Measurements from ENCODE around the gene URB1.
"Not testable (repeated sequence)": the region's sequence is repeated elsewhere in the genome, so short reads cannot be mapped to it uniquely, and the experiment has no call there.

The URB1 gene, protein sequence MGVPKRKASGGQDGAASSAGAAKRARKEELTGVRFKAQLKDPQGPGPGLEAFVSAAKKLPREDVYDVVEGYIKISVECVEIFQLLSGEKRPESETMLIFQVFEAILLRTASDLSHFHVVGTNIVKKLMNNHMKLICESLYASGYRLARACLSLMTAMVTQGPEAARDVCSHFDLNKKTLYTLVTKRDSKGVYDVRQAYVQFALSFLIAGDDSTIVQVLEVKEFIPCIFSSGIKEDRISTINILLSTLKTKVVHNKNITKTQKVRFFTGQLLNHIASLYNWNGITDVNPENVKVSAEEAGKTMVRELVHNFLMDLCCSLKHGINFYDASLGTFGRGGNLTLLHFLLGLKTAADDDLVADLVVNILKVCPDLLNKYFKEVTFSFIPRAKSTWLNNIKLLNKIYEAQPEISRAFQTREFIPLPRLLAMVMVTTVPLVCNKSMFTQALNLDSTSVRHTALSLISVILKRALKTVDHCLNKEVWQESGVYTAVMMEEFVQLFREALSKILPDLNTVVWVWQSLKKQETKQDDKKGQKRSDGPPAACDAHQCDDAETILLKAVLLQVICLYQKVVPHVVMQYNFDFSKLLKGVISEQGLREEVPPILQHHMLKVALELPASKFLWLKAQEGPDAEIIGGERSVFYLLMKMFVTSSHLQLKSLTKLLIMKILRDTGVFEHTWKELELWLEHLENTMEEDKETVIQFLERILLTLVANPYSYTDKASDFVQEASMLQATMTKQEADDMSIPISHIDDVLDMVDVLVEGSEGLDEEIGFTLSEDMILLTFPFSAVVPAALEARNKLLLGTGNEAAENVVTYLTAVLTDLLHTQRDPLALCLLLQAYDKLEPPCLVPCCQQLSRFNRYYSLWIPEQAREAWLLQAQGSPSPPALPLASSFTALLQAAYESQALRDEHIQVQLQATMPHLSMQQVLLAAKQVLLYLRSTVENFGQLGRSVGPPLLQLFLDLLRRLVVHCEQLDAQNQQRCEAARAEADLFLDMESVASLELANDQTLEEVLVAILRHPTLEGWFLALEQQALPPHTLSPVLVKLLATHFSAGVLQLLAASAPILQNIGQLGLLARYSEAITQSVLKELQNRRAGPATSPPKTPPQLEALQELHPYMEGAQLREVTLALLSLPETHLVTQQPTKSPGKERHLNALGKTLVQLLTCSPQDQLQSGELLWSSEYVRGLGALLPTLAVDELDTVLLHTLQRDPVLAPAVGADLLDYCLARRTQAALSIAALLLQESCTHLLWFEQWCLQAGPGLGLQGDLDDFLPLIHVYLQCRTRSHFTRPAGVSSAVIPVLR (N-terminal part only)

DNA sequence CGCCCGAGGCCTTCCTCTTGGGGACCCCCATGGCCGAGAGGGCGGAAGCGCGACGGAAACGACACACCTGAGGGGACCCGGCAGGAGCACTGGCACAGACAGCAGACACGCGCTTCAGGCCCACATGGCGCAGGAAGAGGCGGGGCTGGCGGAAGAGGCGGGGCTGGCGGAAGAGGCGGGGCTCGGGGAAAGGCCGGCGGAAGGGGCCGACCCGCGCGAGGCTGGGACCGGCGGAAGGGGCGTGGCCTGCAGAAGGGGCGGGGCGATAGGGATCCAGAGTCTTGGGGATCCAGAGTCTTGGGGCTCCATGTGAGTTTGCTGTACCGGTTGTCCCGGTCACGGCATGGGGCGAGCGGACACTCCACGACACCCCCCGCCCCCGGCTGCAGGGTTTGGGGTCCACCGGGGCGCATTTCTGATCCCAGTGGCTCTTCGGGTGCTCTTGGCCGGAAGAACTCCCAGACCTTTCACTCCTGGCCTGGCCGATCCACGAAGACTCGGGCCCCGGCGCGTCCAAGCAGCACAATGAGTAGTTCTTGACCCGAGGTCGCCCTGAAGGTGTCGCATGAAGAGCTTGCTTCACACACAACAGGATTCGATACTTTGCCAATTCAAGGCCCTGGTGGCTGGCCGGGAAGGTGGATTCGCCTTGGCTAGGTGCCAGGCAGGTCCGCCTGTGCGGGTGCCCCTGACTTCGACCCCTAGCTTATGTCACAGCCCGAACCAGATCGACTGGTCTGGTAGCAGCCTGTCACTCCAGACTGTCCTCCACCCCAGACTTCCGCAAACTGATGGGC is at the start of gene URB1:
TSS of gene URB1 (minus strand) at position 133 of the 797 bp plus-strand sequence. CDS start at position 31, 102 bp downstream.
- peak; percentile 31 to 43 for DNase-seq (ENCODE audit: low read depth in 2 of 2)

DNA sequence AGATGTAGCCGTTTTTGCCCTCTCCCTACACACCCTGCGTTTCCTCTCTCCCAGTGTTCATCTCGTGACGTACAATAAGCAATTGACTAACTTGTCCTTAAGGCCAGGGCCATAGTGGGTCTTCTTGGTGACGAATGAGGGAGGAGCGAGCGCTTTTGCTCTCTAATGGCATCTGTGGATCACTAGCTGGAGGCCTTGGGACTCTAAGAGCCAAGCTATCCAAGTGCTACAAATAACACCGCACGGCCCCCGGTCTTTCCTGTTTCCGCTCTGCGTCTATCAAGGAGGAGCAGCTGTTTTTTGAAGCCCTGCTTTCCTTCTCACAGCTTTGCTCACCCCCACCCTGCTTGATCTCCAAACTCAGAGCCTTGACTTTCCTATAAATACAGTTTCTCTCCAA is 44.9 kb upstream of the URB1 start:
- no peak for DNase-seq (ENCODE audit: low read depth in 2 of 2)

DNA sequence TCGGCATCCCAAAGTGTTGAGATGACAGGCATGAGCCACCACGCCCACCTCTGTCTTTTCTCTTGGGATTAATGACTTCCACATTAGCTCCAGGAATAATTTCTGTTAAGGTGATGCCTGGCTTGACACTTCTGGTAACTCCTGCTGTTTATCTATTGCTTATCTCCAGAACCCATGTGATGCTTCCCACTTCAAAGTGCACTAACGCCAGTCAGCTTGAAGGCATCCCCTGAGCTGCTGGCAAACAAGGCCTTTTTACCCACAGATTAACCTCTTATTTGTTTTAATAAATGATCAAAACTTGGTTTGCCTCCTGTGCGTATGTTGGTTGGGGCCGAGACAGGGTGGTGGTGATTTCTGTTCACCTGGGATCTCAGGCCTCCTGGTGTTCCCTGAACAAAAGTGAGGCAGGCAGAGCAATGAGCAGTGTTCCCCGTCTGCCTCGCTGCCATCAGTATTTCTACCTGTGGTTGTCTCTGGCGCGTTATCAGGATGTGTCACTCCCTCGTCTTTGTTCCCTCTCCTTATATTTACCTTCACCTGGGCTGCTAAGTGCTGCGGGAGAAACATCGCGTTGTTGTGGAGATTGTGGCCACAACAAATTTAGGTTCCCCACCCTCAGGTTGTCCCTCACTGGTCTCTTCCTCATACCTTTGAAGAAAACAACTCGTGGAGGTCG is 40.3 kb upstream of the URB1 start:
- not testable (repeated sequence) for DNase-seq (ENCODE audit: low read depth in 2 of 2)

DNA sequence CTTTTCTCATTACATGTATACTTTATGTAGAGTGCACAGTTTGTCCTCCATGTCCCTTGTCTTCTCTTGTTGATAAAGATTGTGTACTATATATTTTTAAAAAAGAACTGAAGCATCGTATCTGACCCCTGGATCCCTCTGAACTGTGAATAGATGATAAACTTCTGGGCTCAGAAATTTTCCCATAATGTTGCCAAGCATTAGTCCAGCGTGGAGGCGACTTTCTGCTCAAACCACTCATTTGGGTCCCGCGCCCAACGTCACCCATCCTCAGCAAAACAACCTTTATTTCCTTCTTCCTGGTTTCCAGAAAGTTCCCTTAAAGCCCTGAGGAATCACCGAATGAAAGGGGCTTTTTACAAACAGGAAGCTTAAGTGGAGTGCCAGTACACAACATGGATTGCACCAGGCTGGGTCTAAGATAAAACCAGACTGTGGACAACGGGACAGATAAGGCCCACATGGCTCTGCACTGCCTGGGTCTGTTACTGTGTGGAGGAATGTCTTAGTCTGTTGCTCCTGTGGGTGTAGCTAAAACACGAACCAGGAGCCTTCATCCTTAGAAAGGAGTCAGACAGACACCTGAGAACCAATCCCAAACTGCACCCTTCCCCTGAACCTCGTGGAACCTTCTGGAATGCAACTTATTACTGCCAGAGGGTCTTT is 35.3 kb upstream of the URB1 start:
- DNase-seq (ENCODE audit: low read depth in 2 of 2), result no peak

DNA sequence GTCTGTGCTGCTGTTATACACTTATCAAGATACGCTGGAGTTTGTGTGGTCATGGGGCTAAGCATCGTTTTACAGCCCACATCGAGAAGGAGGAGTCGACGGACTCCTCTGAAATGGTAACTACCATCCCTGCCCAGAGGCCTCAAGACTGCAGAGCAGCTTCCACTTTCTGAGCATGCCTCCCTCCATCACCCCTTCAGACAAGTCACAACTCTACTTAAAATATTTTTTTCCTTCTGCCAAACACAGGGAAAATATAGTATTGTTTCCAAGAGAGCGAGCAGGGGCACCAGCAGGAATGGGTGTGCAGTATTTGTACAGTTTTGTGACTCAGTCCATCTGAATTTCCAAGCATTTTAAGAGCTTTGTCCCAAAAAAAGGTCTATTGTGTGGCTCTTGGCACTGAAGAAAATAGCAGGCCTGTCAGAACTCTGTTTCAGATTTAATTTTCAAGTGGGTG is 33.8 kb upstream of the URB1 start:
- no peak for DNase-seq (ENCODE audit: low read depth in 2 of 2)

DNA sequence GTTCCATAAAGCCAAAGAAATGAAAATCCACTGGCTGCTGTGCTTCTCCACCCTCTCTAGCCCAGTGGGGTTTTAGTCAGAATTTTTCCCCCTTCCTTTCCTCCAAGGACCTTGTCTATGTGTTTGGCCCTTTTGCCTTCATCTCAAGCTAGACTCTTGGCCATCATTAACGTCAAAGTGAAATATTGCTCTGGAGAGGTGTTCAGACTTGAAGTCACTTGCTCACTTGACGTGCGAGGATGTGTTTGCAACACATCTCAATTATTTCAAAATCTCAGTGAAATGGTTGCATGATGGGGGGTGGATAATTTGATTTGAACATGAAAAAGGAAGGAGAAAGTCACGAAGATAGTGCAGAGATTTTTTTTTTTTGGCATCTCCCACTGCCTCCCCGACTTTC is 33.3 kb upstream of the URB1 start:
- DNase-seq (ENCODE audit: low read depth in 2 of 2), result no peak

DNA sequence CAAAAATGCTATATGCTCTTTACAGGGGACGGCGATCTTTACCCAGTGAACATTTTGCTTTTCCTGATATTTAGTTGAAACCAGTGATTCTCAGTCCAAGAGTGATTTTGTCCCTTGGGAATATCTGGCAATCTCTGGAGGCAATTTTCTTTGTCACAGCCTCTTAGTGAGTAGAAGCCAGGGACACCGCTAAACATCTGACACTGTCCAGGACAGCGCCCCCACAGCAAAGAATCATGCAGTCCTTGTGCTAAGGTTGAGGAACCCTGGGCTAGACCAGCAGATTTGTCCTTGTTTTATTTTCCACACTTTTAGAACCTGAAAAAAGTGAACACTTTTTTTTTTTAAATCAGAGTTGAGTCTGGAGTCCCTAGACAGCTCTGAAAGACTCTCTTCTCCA is 32.8 kb upstream of the URB1 start:
- DNase-seq (ENCODE audit: low read depth in 2 of 2), result no peak

DNA sequence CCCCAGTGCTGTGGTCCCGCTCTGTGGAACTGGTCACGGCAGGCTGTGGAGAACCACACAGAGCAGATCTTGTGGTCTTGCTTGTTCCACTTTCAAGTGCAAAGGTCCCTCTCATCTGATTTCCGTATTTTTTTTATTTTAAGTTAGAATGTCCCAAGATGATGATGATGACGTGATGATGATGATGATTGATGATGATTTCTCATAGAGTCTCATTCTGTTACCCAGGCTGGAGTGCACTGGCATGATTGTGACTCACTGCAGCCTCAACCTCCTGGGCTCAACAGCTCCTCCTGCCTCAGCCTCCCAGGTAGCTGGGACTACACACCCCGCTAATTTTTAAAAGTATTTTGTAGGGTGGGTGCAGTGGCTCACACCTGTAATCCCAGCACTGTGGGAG is 31.9 kb upstream of the URB1 start:
- DNase-seq (ENCODE audit: low read depth in 2 of 2), result no peak

DNA sequence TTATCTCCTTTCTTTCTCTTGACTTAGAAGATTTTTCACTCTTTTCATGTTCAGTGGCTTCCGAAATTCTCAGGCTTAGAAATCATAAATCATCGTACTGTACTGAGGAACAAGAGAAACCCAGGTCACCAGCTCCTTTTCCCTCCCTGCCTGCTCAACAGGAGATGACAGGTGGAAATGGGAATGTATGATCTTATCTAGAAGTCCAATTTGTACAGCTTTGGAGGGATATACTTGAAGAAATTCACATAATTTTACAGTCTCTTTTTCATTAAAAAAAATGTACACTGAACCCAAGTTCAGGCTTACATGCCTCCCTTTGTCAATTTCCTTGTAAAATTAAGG is 31.4 kb upstream of the URB1 start:
- no peak for DNase-seq (ENCODE audit: low read depth in 2 of 2)

DNA sequence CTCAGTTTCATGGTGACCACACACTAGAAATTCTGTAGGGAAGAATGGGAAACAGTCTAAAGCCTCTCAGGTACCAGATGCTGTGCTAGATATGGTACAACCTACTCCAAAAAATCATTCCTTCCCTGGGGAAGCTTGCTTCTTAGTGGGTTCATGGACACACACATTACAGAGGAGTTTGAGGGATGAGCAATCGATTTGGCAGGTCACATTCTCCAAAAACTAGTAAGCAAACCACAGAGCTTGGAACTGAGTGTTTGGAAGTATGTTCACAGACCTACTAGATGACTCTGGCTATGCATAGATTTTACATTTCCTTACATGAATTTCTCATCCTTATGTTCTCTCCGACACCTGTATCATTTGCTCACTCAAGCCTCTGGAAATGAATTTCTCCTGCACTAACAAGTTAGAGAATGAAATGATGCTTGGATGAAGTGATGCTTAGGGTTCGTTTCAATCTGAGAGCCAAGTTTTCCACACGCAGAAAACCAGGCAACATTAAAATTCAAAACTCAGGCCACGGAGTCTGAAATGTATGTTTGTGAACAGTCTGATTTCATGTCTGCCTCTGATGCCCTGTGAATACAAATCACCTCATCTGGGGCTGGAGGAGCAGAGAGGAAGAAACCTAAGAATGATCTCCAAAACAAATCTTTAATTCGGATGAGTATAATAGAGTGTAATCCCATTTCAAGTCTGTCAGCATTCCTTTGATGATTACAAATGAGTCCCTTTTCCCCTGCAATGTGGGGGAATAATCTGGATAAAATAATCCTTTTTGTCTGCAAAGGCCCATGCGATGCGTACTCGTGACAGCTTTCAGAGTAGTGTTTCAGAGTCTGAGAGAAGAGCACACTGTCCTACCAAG is 30.7 kb upstream of the URB1 start:
- peak; percentile 63 to 72 for DNase-seq (ENCODE audit: low read depth in 2 of 2)

DNA sequence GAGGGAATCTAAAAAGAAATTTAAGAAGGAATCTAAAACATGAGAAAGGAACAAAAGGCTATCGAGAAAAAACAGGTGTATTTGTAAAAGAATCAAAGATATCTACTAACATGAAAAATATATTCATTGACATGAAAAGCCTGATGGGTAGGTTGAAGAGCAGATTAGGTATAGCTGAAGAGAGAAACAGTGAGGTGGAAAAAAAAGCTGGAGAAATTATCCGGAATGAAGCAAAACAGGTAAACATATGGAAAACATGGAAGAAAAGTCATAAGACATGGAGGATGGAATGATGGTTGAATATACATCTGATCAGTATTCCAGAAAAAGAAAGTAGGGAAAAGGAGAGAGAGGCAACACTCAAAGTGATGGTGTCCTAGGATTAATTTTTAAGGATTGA is 29.3 kb upstream of the URB1 start:
- no peak for DNase-seq (ENCODE audit: low read depth in 2 of 2)

DNA sequence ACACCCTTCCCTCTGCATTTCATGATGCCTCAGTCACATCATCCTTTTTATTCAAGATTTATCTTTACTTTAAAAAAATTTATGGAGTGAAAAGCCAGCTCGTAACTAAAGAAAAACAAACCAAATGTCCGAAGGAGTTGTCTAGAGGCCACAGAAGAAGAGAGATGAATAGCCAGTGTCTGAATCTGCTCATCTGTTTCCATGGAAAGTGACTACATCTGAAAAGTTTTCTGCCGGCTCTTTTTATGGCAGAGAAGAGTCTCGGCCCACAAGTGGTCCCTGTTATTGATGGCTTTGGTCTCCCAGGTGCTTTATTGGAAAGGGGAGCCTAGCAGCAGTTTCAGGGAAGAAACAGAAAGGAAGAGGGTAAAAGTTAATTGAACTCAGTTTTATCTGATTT is 25.3 kb upstream of the URB1 start:
- no peak for DNase-seq (ENCODE audit: low read depth in 2 of 2)

DNA sequence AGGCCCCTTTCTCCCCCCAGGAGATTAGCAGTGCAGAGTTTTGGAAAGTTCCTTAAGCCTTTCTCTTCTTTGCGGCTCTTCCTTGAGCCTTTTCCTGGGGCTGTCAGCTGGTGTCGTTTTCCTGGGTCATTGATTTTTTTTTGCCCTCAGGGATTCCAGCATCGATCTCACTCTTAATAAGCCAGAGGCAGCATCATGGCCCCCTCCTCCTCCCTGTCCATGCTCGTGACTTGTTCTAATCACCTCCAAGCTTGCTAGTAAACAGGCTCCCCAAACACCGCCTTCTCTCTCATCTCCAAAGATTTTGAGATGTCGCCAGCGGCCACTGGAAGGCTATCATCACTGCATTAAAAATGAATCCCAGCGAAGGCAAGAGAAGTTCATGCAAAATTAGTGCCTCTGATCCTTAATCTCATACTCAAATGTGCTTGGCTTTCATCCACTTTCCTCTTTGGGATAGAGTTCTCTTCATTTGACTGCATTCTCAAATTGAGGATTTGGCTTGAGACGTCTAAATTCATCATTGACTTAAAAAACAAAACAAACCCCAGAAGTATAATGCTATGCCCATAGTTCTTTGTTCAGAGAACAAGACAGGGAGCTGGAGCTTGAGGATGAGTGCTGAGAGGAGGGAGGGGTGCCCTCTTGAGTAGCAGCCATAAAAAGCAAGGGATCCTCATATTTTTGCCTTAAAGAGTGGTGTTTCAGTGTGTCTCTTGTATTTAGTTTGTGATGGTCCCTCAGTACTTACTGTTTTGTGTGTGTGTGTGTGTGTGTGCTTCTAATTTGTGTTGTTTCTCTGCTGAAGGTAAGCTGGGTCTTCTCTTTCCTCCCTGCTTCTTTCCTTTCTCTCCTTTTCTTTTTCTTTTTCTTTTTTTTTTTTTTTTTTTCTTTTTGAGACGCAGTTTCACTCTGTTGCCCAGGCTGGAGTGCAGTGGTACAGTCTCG is 22.9 kb upstream of the URB1 start:
- no peak for DNase-seq (ENCODE audit: low read depth in 2 of 2)

DNA sequence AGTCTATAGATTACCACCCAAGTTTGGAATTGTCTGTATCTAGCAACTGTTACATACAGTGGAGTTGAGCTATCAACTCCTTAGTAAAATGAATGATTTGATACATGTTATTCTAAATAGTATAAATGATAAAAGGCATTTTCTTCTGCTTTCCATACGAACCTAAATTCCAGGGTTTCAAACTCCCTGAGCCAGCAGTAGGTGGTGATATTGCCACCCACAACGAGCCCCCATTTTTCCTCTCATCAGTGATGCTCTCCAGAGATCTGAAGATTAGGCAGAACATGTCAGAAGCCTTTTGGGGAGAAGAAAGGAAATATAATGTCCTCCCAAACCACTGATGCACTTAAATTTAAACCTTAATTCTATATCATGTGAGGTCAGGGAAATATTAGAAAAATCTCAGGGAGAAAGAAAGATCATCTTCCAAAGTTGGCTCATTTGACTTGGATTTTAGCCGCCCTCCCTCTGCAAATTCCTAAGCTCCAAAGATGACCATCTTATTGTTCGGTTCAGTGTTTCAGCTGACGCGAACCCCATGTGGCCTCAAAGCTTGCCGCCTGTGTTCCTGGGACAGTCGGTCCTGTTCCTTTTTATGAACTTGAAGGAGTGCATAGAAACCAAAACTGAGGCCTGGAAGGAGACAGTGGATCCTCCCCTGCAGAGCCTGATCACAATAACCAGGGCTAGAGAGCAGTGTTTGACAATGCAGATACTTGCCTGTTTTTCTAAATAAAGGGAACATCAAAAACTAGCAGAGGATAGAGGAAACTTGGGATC is 22.0 kb upstream of the URB1 start:
- no peak for DNase-seq (ENCODE audit: low read depth in 2 of 2)

DNA sequence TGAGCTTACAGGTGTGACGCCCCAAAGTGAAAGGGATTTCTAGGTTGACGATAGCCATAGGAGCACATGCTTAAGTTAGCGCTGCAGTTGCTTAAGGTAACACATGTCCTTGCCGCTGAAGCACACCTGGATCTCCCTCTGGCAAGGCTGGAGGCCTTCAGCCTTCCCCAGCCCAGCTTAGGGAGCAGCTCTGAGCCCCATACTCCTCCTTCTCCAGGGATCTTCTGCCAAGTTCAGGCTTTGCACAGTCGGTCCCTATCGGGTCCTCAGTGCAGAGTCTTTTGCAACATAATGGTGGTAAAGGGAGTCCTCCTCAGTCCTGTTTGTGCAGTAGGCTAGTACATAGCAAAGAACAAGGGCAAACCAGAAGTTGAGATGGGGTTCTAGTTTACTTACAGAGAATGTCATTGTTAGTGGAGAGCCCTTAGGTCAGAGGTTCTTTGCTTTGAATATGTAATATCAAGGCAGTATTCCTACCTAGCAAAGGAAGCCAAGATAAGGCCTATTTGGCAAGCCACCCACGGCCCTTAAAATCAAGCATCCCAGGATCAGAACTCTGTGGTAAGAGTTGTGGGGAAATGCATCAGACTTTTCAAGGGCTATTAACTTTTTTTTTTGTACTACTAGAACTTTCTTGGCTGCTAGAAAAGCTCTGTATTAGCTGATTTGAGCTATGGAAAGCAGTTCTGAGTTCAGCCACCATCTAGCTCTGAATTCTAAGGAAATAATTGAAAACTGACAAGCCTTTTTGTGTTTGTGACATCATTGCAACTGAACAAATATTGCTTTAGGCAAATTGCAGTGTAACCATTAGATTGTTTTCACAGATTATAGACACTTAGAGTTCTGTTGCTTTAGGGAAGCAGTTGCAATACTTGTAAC is 21.1 kb upstream of the URB1 start:
- DNase-seq (ENCODE audit: low read depth in 2 of 2), result no peak

DNA sequence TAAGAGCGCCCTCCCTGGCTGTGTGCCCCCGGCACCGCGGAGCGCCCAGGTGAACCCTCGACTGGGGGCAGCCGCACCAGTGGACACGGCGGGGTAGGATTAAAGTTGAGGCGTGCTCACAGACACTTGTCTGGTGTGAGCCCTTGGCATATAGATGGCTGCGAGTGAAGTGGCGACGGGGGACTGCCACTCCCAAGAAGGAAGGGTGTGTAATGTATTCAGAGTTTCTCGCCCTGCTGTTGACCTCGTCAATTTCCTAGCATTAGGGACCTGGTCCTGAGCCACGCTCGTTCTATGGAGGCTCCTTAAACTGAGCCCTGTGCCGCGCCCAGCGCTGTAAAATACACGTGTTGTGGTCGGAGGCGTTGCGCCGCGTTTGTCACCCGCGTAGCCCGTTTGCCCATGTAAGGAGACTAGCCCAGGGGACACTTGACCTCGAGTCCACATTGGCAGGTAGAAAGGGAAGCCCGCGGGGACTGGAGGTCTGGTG is 20.2 kb upstream of the URB1 start:
- DNase-seq (ENCODE audit: low read depth in 2 of 2), result no peak

All from fibroblast of skin of left biceps (primary cell).